Measurements from ENCODE around the gene UNC79. TPM values are rescaled to one million over a fixed set of nuclear protein-coding genes. Genes with fewer than 3 reads are reported as not detected.

The UNC79 gene
- total RNA-seq, 1 experiment from 2014 or later = 0.05 TPM

DNA sequence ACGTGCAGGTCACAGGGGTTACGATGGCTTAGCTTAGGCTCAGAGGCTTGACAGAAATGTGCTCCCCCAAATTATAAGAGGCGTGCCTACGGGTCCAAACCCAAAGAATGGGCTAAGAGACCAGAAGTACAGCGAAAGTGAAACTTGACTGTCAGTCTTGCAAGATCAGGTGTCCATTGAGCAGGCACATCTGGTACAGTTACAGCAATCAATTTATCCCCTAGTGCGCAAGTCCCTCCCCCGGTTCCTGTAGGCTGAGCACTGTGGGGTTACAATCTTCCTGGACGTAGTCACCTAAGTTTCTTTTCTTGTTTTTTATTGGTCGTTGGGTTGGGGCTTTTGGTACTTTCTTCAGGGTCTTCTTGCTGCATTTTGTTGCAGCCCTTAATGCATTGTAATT is 134.2 kb downstream of the UNC79 start:
- ATAC-seq = no peak
- Histone ChIP-seq H3K36me3 (ENCODE audit: control insufficient read depth, insufficient read depth, low read length) (no peaks in the 10 kb centered on the region), H3K4me1 (ENCODE audit: control insufficient read depth, insufficient read depth, low read length) (no peaks in the 10 kb centered on the region), H3K27ac (ENCODE audit: low read length) (no peak overlapping the region), H3K9me3 (ENCODE audit: control insufficient read depth, insufficient read depth, low read depth, low read length) (no peaks in the 10 kb centered on the region), H3K27me3 (ENCODE audit: control insufficient read depth, insufficient read depth, low read length) (no peaks in the 10 kb centered on the region), H3K4me3 (ENCODE audit: low read depth in 2 of 2, low read length in 2 of 2) (no peak overlapping the region)
- ChIA-PET CTCF (no interaction called here), POLR2A (no interaction called here)
- TF ChIP-seq SIN3A (IDR thresholded peaks at IDR 0.05; ENCODE audit: borderline replicate concordance, insufficient read depth, low read depth, low read length) = no peak
- no TSS peak for BruUV-seq (replicated peaks)
- no peak for DNase-seq (ENCODE audit: low read depth, low spot score)
- in situ Hi-C loops (cut with HindIII; ENCODE audit: low pct_unique_long_range_greater_than_20kb, low sequenced_read_pairs) (no loop called here), intact Hi-C loops (cut with micrococcal nuclease; ENCODE audit: unreplicated experiment) (no loop called here)

DNA sequence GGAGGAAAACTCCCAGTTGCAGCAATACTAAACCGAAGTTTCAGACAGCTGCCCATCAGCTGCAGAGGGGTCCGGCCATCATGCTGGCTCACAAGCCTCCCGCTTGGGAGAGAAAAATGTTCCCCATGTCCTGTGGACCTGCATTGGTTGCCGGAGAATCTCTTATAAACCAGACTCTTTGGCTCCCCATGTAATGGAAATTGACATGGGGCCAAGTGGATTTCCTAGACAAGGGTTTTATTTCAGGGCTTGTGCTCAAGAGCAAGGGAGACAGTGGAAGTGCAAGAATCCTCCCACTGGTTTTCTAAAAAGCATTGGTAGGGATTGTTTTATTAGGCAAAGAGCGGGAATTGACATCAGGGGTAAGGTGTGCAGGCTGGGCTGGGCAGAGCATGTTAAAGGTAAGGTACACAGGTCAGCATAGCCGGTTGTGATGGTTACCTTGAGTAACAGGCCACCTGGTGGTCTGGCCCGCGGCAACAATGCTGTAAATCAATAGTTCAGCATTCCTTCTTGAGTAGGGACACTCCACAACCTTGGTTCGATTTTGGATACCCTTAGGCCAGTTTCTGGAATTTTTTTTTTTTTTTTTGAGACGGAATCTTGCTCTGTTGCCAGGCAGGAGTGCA is 135.4 kb downstream of the UNC79 start:
- ATAC-seq (no peak), DNase-seq (ENCODE audit: low read depth, low spot score) (no peak)
- no peak overlapping the region for H3K27ac ChIP-seq (ENCODE audit: low read length)
- H3K9me3 ChIP-seq (ENCODE audit: control insufficient read depth, insufficient read depth, low read depth, low read length) = no peaks in the 10 kb centered on the region
- BruUV-seq (replicated peaks) = no TSS peak
- intact Hi-C loops (cut with micrococcal nuclease; ENCODE audit: unreplicated experiment) (no loop called here), in situ Hi-C loops (cut with HindIII; ENCODE audit: low pct_unique_long_range_greater_than_20kb, low sequenced_read_pairs) (no loop called here)
- no peaks in the 10 kb centered on the region for H3K4me1 ChIP-seq (ENCODE audit: control insufficient read depth, insufficient read depth, low read length)
- no peaks in the 10 kb centered on the region for H3K27me3 ChIP-seq (ENCODE audit: control insufficient read depth, insufficient read depth, low read length)
- POLR2A ChIA-PET = no interaction called here
- no peaks in the 10 kb centered on the region for H3K36me3 ChIP-seq (ENCODE audit: control insufficient read depth, insufficient read depth, low read length)
- no peak overlapping the region for H3K4me3 ChIP-seq (ENCODE audit: low read depth in 2 of 2, low read length in 2 of 2)
- CTCF ChIA-PET = no interaction called here
- TF ChIP-seq, protein P1, sequence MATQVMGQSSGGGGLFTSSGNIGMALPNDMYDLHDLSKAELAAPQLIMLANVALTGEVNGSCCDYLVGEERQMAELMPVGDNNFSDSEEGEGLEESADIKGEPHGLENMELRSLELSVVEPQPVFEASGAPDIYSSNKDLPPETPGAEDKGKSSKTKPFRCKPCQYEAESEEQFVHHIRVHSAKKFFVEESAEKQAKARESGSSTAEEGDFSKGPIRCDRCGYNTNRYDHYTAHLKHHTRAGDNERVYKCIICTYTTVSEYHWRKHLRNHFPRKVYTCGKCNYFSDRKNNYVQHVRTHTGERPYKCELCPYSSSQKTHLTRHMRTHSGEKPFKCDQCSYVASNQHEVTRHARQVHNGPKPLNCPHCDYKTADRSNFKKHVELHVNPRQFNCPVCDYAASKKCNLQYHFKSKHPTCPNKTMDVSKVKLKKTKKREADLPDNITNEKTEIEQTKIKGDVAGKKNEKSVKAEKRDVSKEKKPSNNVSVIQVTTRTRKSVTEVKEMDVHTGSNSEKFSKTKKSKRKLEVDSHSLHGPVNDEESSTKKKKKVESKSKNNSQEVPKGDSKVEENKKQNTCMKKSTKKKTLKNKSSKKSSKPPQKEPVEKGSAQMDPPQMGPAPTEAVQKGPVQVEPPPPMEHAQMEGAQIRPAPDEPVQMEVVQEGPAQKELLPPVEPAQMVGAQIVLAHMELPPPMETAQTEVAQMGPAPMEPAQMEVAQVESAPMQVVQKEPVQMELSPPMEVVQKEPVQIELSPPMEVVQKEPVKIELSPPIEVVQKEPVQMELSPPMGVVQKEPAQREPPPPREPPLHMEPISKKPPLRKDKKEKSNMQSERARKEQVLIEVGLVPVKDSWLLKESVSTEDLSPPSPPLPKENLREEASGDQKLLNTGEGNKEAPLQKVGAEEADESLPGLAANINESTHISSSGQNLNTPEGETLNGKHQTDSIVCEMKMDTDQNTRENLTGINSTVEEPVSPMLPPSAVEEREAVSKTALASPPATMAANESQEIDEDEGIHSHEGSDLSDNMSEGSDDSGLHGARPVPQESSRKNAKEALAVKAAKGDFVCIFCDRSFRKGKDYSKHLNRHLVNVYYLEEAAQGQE (IDR thresholded peaks at IDR 0.05; ENCODE audit: insufficient read depth in 1 of 2, low read depth in 2 of 2, low read length in 1 of 2) = no peak
- TF ChIP-seq TCF7L2 (IDR thresholded peaks at IDR 0.05; ENCODE audit: low read depth, low read length) = no peak
- TF ChIP-seq, protein P2, sequence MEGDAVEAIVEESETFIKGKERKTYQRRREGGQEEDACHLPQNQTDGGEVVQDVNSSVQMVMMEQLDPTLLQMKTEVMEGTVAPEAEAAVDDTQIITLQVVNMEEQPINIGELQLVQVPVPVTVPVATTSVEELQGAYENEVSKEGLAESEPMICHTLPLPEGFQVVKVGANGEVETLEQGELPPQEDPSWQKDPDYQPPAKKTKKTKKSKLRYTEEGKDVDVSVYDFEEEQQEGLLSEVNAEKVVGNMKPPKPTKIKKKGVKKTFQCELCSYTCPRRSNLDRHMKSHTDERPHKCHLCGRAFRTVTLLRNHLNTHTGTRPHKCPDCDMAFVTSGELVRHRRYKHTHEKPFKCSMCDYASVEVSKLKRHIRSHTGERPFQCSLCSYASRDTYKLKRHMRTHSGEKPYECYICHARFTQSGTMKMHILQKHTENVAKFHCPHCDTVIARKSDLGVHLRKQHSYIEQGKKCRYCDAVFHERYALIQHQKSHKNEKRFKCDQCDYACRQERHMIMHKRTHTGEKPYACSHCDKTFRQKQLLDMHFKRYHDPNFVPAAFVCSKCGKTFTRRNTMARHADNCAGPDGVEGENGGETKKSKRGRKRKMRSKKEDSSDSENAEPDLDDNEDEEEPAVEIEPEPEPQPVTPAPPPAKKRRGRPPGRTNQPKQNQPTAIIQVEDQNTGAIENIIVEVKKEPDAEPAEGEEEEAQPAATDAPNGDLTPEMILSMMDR (IDR thresholded peaks at IDR 0.05) = no peak
- TF ChIP-seq POLR2AphosphoS5 (IDR thresholded peaks at IDR 0.05; ENCODE audit: low read depth, low read length) = no peak
- no peak for TF ChIP-seq SIN3A (IDR thresholded peaks at IDR 0.05; ENCODE audit: borderline replicate concordance, insufficient read depth, low read depth, low read length)

- Histone ChIP-seq H3K4me3 (ENCODE audit: low read depth in 2 of 2, low read length in 2 of 2) (no peak overlapping the region), H3K9me3 (ENCODE audit: control insufficient read depth, insufficient read depth, low read depth, low read length) (no peaks in the 10 kb centered on the region), H3K4me1 (ENCODE audit: control insufficient read depth, insufficient read depth, low read length) (no peaks in the 10 kb centered on the region), H3K36me3 (ENCODE audit: control insufficient read depth, insufficient read depth, low read length) (no peaks in the 10 kb centered on the region), H3K27me3 (ENCODE audit: control insufficient read depth, insufficient read depth, low read length) (peaks cover 3% of the 10 kb centered on the region), H3K27ac (ENCODE audit: low read length) (no peak overlapping the region)
- in situ Hi-C loops (cut with HindIII; ENCODE audit: low pct_unique_long_range_greater_than_20kb, low sequenced_read_pairs) = no loop called here
- ATAC-seq (no peak), DNase-seq (ENCODE audit: low read depth, low spot score) (no peak)
- TF ChIP-seq, protein P2 (IDR thresholded peaks at IDR 0.05) = no peak
- TF ChIP-seq, protein P1 (IDR thresholded peaks at IDR 0.05; ENCODE audit: insufficient read depth in 1 of 2, low read depth in 2 of 2, low read length in 1 of 2) = no peak
- TF ChIP-seq SIN3A (IDR thresholded peaks at IDR 0.05; ENCODE audit: borderline replicate concordance, insufficient read depth, low read depth, low read length) = no peak
- TF ChIP-seq POLR2AphosphoS5 (IDR thresholded peaks at IDR 0.05; ENCODE audit: low read depth, low read length) = no peak
- no peak for TF ChIP-seq TCF7L2 (IDR thresholded peaks at IDR 0.05; ENCODE audit: low read depth, low read length)
- intact Hi-C loops (cut with micrococcal nuclease; ENCODE audit: unreplicated experiment) = no loop called here
- CTCF ChIA-PET = no interaction called here
- no TSS peak for BruUV-seq (replicated peaks)
- POLR2A ChIA-PET = no interaction called here
Observed at GRCh38 chr14:93571275-93571674, 140.5 kb downstream of the UNC79 start.
